Fibroblast of skin of abdomen (primary cell): ENCODE results near the gene PDS5B.
"Not testable (repeated sequence)": the region's sequence is repeated elsewhere in the genome, so short reads cannot be mapped to it uniquely, and the experiment has no call there.

ENCODE experiments used
- DNase-seq: peaks from one replicate; pipeline ENCODE4 v3.0.0-alpha.2; 2013

PDS5B gene

GRCh38 chr13:32728327-32728726, 142.1 kb downstream of the PDS5B start:
- no peak for DNase-seq

GRCh38 chr13:32729097-32729496, 142.8 kb downstream of the PDS5B start:
- not testable (repeated sequence) for DNase-seq

GRCh38 chr13:32731074-32731473, 144.8 kb downstream of the PDS5B start:
- DNase-seq = no peak

GRCh38 chr13:32731576-32731975, 145.3 kb downstream of the PDS5B start:
- DNase-seq = no peak

GRCh38 chr13:32733690-32734089, 147.4 kb downstream of the PDS5B start:
- DNase-seq = no peak

GRCh38 chr13:32734511-32734910, 148.3 kb downstream of the PDS5B start:
- DNase-seq = peak; percentile 75

- DNase-seq = no peak
Observed at GRCh38 chr13:32735859-32736258, 149.6 kb downstream of the PDS5B start.

GRCh38 chr13:32736648-32737047, 150.4 kb downstream of the PDS5B start:
- no peak for DNase-seq

- DNase-seq = no peak
Observed at GRCh38 chr13:32737111-32737571, 150.9 kb downstream of the PDS5B start.

GRCh38 chr13:32737679-32738078, 151.4 kb downstream of the PDS5B start:
- DNase-seq = no peak

- no peak for DNase-seq
Observed at GRCh38 chr13:32745509-32745908, 159.3 kb downstream of the PDS5B start.

- peak; percentile 35 for DNase-seq
Observed at GRCh38 chr13:32746474-32746873, 160.2 kb downstream of the PDS5B start.

GRCh38 chr13:32748305-32748704, 162.1 kb downstream of the PDS5B start:
- DNase-seq = no peak

GRCh38 chr13:32751340-32751739, 165.1 kb downstream of the PDS5B start:
- no peak for DNase-seq

GRCh38 chr13:32752311-32752710, 166.1 kb downstream of the PDS5B start:
- DNase-seq = no peak

GRCh38 chr13:32752997-32753606, 166.8 kb downstream of the PDS5B start:
- DNase-seq = no peak

GRCh38 chr13:32754179-32754578, 167.9 kb downstream of the PDS5B start:
- no peak for DNase-seq

GRCh38 chr13:32759152-32759551, 172.9 kb downstream of the PDS5B start:
- no peak for DNase-seq

- no peak for DNase-seq
Observed at GRCh38 chr13:32761472-32761871, 175.2 kb downstream of the PDS5B start.

- DNase-seq = no peak
Observed at GRCh38 chr13:32779119-32779518, 192.9 kb downstream of the PDS5B start.

- no peak for DNase-seq
Observed at GRCh38 chr13:32781906-32782305, 195.7 kb downstream of the PDS5B start.

GRCh38 chr13:32783067-32783466, 196.8 kb downstream of the PDS5B start:
- peak; percentile 28 for DNase-seq

- no peak for DNase-seq
Observed at GRCh38 chr13:32790731-32791130, 204.5 kb downstream of the PDS5B start.

- DNase-seq = no peak
Observed at GRCh38 chr13:32791545-32792172, 205.4 kb downstream of the PDS5B start.

- DNase-seq = no peak
Observed at GRCh38 chr13:32796754-32797153, 210.5 kb downstream of the PDS5B start.
